Natural killer cell (primary cell): ENCODE results near the gene CBX7. TPM values are rescaled to one million over a fixed set of nuclear protein-coding genes. Genes with fewer than 3 reads are reported as not detected.
"Not testable (repeated sequence)": the region's sequence is repeated elsewhere in the genome, so short reads cannot be mapped to it uniquely, and the experiment has no call there.

ENCODE experiments used
- ATAC-seq, 3 donors: fragments of 150-1000 bp in 2 of 3; fragments of 200-7000 bp in 1 of 3; cut with Tn5 transposase; 1 replicate in 1 of 3; 2 replicates in 2 of 3; pipeline ENCODE4 v1.10.0; 2021; ENCODE audit warnings: mild to moderate bottlenecking in 2 of 3, moderate library complexity in 2 of 3
- DNase-seq, 2 donors: peaks; one replicate each; pipeline versions ENCODE4 v3.0.0 to v3.0.0-alpha.2; 2013 to 2021; ENCODE audit warnings: mixed read lengths in 1 of 2
- H3K27ac ChIP-seq: one replicate; pipeline ENCODE4 v1.5.1; 2013; ENCODE audit warnings: mild to moderate bottlenecking, low read length
- H3K27me3 ChIP-seq: one replicate; pipeline ENCODE4 v1.6.1; 2013; ENCODE audit warnings: low read length; ENCODE audit not compliant: control insufficient read depth, insufficient read depth
- H3K36me3 ChIP-seq: one replicate; pipeline ENCODE4 v1.6.1; 2013; ENCODE audit warnings: low read length; ENCODE audit not compliant: control insufficient read depth, insufficient read depth
- H3K4me1 ChIP-seq: one replicate; pipeline ENCODE4 v1.6.1; 2013; ENCODE audit warnings: low read length; ENCODE audit not compliant: control insufficient read depth, insufficient read depth
- H3K4me3 ChIP-seq: one replicate; pipeline ENCODE4 v1.5.1; 2013; ENCODE audit warnings: low read length
- H3K9me3 ChIP-seq: one replicate; pipeline ENCODE4 v1.6.1; 2013; ENCODE audit warnings: low read length; ENCODE audit not compliant: control insufficient read depth, insufficient read depth
- H3K27ac Mint-ChIP-seq, 2 donors: one replicate each; pipeline ENCODE4 v1.8.0; 2022; ENCODE audit warnings: mild to moderate bottlenecking in 2 of 2, mixed read lengths in 2 of 2, moderate library complexity in 1 of 2
- H3K27me3 Mint-ChIP-seq, 2 donors: one replicate each; pipeline ENCODE4 v1.8.0; 2022; ENCODE audit warnings: low read depth in 2 of 2, mixed read lengths in 2 of 2
- H3K36me3 Mint-ChIP-seq: one replicate; pipeline ENCODE4 v1.8.0; 2022; ENCODE audit warnings: mixed read lengths
- H3K4me1 Mint-ChIP-seq, 2 donors: one replicate each; pipeline ENCODE4 v1.8.0; 2022; ENCODE audit warnings: mixed read lengths in 2 of 2
- H3K4me3 Mint-ChIP-seq: one replicate; pipeline ENCODE4 v1.8.0; 2022; ENCODE audit warnings: mild to moderate bottlenecking, moderate library complexity, mixed read lengths
- H3K9me3 Mint-ChIP-seq, 2 donors: one replicate each; pipeline ENCODE4 v1.8.0; 2022; ENCODE audit warnings: mixed read lengths in 2 of 2
- WGBS: methylation state at CpG from one replicate; pipeline ENCODE4 v1.1.7; 2013; ENCODE audit warnings: missing lambda C conversion rate; ENCODE audit not compliant: insufficient coverage; 5-methylcytosine and 5-hydroxymethylcytosine counted together
- intact Hi-C: fragments of 100-400 bp; cut with micrococcal nuclease; formaldehyde crosslinking; loops from one replicate; pipeline ENCODE4 v1.14.2; 2022
- total RNA-seq, 4 donors: library from RNA; stranded (reverse); fragments of 120-200 nt in 1 of 4; gene quantifications; one replicate each; pipeline versions ENCODE4 v1.2.3 to v1.2.4, GENCODE V29; 2013 to 2022
- TF ChIP-seq, protein P1 (sequence below): fragments of 200-600 bp; IDR thresholded peaks from one replicate; pipeline ENCODE4 v1.8.0; 2022; ENCODE audit warnings: antibody characterized with exemption

Gene CBX7
- total RNA-seq, 3 donors from 2014 or later (not counting 1 experiment from before 2014, with no cell fraction given), result 49.6 to 52.9 (median 50.0) TPM

DNA sequence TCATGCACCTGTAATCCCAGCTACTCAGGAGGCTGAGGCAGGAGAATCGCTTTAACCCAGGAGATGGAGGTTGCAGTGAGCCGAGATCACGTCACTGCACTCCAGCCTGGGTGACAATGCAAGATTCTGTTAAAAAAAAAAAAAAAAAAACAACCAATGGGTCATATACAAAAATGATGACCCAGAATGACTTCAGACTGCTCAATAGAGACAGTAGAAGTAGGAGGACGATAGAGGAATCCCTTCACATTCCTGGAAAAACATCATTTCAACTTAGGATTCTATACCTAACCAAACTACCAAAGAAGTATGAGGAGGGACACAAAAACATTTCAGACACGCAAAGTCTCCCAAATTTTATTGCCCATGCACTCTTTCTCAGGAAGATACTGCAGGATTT is 14.1 kb upstream of the CBX7 start:
- H3K4me3 Mint-ChIP-seq, result no peak overlapping the region
- no peak for ATAC-seq
- Histone ChIP-seq H3K27ac (no peak overlapping the region), H3K4me3 (no peak overlapping the region), H3K9me3 (no peaks in the 10 kb centered on the region), H3K4me1 (peaks cover 11% of the 10 kb centered on the region), H3K36me3 (no peaks in the 10 kb centered on the region), H3K27me3 (no peaks in the 10 kb centered on the region)
- H3K27ac Mint-ChIP-seq, result no peak overlapping the region
- H3K9me3 Mint-ChIP-seq, result no peaks in the 10 kb centered on the region
- H3K36me3 Mint-ChIP-seq, result no peaks in the 10 kb centered on the region
- TF ChIP-seq, protein P1, sequence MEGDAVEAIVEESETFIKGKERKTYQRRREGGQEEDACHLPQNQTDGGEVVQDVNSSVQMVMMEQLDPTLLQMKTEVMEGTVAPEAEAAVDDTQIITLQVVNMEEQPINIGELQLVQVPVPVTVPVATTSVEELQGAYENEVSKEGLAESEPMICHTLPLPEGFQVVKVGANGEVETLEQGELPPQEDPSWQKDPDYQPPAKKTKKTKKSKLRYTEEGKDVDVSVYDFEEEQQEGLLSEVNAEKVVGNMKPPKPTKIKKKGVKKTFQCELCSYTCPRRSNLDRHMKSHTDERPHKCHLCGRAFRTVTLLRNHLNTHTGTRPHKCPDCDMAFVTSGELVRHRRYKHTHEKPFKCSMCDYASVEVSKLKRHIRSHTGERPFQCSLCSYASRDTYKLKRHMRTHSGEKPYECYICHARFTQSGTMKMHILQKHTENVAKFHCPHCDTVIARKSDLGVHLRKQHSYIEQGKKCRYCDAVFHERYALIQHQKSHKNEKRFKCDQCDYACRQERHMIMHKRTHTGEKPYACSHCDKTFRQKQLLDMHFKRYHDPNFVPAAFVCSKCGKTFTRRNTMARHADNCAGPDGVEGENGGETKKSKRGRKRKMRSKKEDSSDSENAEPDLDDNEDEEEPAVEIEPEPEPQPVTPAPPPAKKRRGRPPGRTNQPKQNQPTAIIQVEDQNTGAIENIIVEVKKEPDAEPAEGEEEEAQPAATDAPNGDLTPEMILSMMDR, result no peak
- peaks cover 0 to 6% of the 10 kb centered on the region in 2 donors for H3K27me3 Mint-ChIP-seq
- peaks cover 5 to 15% of the 10 kb centered on the region in 2 donors for H3K4me1 Mint-ChIP-seq
- intact Hi-C loops, result no loop called here
- 93% methylated on average over 4 of the region's 5 CpGs for WGBS
- no peak for DNase-seq

DNA sequence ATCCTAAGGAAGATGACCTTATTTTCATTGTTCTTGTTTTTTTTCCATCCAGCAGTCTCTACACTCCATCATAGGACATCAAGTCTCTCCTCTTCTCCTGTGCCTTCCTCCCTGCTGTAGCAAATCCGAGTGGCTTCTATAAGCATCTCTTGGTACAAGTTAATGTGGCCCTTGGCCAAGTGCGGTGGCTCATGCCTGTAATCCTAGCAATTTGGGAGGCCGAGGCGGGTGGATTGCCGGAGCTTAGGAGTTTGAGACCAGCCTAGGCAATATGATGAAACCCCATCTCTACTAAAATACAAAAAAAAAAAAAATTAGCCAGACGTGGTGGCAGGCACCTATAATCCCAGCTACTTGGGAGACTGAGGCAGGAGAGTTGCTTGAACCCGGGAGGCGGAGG is 3.6 kb upstream of the CBX7 start:
- not testable (repeated sequence) for H3K27me3 Mint-ChIP-seq, H3K36me3 ChIP-seq

DNA sequence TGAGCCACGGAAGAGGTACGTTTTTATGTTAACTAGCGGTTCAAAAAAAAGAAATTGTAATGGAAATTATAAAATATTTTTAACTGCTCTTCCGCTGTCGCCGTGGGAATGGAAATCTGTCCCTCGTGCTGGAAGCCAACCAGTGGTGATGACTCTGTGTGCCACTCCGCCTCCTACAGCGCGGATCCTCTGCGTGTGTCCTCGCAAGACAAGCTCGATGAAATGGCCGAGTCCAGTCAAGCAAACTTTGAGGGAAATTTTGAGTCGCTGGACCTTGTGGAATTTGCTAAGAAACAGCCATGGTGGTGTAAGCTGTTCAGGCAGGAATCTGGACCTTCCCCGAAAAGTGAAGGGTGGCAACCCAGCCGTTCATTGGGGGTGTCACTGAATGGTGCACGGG is 2.9 kb upstream of the CBX7 start:
- intact Hi-C loops, result no loop called here
- no peaks in the 10 kb centered on the region for H3K27me3 Mint-ChIP-seq
- H3K36me3 Mint-ChIP-seq, result no peaks in the 10 kb centered on the region
- TF ChIP-seq, protein P1, result no peak
- H3K27ac Mint-ChIP-seq, result no peak overlapping the region
- H3K27me3 ChIP-seq, result peaks cover 3% of the 10 kb centered on the region
- no peaks in the 10 kb centered on the region for H3K36me3 ChIP-seq
- H3K4me1 ChIP-seq, result peaks cover 26% of the 10 kb centered on the region
- no peak overlapping the region for H3K4me3 Mint-ChIP-seq
- no peak for ATAC-seq
- H3K4me1 Mint-ChIP-seq, result peaks cover 15 to 21% of the 10 kb centered on the region in 2 donors
- no peak for DNase-seq
- no peak overlapping the region for H3K27ac ChIP-seq
- no peaks in the 10 kb centered on the region for H3K9me3 Mint-ChIP-seq
- no peak overlapping the region for H3K4me3 ChIP-seq
- WGBS, result 90% methylated on average over 17 of the region's 18 CpGs
- no peaks in the 10 kb centered on the region for H3K9me3 ChIP-seq

More for the DNA sequence above, 3.6 kb upstream of the CBX7 start:
- intact Hi-C loops, H3K9me3 ChIP-seq, H3K36me3 Mint-ChIP-seq, H3K27ac Mint-ChIP-seq, H3K4me3 Mint-ChIP-seq, ATAC-seq, DNase-seq, H3K27me3 ChIP-seq, H3K9me3 Mint-ChIP-seq, H3K27ac ChIP-seq, H3K4me3 ChIP-seq: not testable (repeated sequence)
- peaks cover 11 to 15% of the 10 kb centered on the region in 2 donors for H3K4me1 Mint-ChIP-seq
- 94% methylated on average over 5 of the region's 8 CpGs for WGBS
- peaks cover 19% of the 10 kb centered on the region for H3K4me1 ChIP-seq

DNA sequence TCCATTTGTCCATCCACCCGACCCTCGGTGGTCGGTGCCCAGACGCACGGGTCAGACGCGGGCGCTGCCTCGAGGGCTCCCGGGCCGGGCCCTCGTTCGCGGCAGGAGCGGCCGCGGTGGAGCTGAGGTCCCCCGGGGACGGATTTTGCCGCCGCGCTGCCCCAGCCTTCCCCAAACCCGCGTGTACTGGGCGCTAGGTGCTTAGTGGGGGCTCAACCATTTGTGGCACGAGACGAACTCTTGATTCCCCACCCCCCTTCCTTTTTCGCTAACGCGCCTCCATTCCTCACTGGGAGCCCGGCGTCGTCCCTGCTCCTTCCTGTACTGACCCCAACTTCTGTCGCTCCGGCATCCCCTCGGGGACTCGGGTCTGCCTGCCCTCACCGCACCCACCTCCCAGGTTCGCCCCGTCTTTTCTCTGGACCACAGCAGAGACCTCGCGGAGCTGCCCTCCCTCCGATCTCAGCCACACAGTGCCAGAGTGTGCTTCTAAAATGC is 789 bp upstream of the CBX7 start:
- Mint-ChIP-seq H3K9me3 (no peaks in the 10 kb centered on the region), H3K27me3 (no peaks in the 10 kb centered on the region), H3K36me3 (no peaks in the 10 kb centered on the region), H3K4me3 (peak overlapping the region; percentile 87), H3K4me1 (peaks cover 15 to 32% of the 10 kb centered on the region in 2 donors), H3K27ac (peak overlapping the region; percentile 84 to 98)
- peaks cover 3% of the 10 kb centered on the region for H3K27me3 ChIP-seq
- peaks cover 47% of the 10 kb centered on the region for H3K4me1 ChIP-seq
- peak in 1 of 3 donors; percentile 1 for ATAC-seq
- no peaks in the 10 kb centered on the region for H3K9me3 ChIP-seq
- peak overlapping the region; percentile 82 for H3K4me3 ChIP-seq
- peaks cover 8% of the 10 kb centered on the region for H3K36me3 ChIP-seq
- WGBS, result under 1% methylated on average over 43 of the region's 43 CpGs
- intact Hi-C loops, result loop anchor here (2.0 to 5.0 kb wide), 2 partner anchors 18 to 281 kb away; partner anchors contain the start of gene CBX6
- H3K27ac ChIP-seq, result peak overlapping the region; percentile 96
- TF ChIP-seq, protein P1, result no peak
- DNase-seq, result peak in 1 of 2 donors; percentile 46
